ENCODE measurements around the gene CDKN2B-AS1.

CDKN2B-AS1 gene

DNA sequence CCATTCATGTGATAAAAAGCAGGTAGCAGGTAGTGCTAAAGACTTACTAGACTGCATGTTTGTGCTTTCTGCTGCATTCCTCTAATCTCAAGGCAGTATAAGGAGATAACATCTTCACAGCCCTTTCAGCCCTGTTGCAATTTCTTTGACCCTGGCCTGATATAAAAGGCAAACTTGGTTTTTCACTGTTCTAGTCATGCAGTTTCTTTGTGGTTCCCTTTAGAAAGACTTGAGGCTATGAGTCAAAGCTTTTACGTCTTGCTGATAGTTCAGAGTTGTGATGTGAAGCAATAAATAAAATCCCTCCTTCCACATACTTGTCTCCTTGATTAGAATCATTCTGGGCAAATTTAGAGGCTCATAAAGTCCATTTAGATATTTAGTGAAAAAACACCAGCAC is 103.1 kb downstream of the CDKN2B-AS1 start:
- DNase-seq, result peak; percentile 8 to 61 (median 42)

DNA sequence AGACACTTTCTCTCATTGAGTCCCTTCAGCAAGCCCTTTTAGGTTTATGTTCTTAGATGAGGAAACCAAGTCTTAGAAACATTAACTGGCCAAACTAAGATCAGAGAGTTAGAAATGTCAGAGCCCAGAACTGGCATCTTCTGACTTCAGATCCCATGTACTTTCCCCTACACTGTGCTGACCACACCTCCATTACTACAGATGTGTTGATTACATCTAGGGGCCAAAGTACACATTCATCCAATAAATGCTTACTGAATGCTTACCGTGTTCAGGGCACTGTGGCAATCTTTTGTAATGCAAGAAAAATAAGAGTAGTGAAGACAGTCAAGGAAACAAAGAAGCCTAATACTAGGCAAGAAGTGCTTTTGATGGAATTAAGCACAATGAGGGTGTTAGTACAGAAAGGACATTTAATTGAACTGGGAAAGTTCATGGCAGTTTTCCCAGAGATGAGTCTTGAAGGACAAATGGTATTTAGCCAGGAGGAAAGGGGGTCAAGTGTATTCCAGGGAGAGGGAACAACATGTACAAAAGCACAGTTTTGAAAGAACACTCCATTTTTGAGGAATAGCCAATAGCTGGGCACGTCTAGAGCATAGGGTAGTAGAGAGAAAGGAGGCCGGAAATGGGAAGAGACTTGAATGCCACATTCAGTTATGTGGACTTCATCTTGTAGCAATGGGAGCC is 104.2 kb downstream of the CDKN2B-AS1 start:
- DNase-seq, result no peak

DNA sequence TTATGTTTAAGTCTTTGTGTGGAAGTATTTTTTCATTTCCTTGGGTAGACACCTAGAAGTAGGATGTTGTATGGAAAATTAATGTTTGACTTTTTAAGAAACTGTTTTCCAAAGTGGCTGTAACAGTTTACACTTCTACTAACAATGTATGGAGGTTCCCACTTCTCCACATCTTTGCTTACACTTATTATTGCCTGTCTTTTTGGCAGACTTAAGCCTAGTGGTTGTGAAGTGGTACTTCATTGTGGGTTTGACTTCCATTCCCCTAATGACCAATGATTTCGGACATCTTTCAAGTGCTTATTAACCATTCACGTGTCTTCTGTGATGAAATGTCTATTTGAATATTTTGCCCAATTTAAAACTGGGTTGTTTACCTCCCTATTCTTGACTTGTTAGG is 106.0 kb downstream of the CDKN2B-AS1 start:
- DNase-seq, result peak in 1 of 4 experiments; percentile 17

DNA sequence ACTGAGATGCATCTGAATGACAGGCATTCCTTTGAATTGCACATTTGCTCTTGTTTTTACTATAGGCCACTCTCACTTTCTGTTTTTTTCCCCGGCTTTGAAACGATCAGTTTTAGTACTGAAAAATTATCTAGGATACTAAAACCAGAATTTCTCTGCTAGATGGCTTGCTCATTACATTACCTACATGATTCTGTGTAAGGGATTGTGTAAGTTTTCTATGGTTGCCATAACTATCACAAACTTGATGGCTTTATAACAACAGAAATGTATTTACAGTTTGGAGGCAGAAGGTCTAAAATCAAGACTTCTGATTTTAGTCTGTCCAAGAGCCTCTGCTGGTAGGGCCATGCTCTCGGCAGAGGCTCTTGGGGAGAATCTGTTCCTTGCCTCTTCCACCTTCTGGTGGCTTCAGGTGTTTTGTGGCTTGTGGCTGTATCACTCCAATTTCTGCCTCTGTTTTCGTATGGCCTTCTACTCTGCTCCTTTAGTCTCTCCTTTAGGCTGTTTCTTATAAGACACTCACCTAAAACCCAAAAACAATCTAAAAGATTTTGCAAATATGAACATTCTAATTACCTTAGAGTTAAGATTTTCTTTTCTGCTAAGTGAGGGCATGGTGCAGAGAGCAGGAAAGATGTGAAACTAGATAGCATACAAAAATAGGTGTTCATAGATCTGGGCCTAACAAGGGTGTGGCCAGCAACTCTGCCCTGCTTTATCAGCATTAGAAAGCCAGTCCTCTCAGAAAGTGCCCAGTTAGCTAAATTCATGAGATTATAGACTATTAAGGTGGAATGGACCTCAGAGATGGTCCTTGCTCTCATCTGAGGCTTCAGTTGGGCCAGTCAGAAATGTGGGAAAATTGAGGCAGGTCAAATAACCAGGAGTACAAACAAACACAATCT is 107.8 kb downstream of the CDKN2B-AS1 start:
- no peak for DNase-seq

DNA sequence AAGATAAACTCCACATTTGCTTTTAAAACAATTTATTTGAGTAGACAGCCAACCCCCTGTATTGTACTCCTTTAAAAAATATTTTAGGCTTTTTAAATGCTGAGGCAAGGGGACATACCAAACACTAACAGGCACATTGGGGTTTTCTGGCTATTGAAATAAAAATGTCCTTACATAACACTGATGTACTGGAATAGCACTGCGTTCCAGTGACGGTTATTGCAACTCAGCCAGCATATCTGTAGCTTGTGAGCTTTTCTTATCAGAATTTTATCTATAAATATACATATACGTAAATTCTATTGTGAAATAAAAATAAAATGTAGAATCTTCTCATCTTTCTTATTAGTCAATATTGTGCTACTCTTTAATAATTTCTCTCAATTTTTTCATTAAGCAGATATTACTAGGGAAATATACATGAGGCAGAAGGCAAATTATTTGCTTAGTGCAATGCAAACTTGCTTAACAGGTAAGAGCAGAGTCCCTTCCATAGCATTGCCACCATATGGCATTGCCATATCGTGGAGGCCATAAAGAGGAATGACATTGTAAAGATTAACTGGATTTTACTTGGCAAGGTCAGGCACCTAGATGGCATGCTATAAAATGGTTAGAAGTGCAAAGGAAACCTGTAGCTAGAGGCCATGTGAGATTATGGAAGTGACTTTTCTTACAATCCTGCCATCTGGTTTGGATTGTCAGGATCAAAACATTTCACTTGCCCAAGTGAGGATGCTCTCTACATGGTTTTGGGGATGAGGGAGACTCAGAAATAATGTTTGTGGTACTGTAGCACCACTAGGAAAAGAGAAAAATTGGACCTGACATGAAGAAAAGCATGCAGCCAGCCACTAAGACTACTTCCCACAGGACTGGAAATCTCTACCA is 109.3 kb downstream of the CDKN2B-AS1 start:
- no peak for DNase-seq

DNA sequence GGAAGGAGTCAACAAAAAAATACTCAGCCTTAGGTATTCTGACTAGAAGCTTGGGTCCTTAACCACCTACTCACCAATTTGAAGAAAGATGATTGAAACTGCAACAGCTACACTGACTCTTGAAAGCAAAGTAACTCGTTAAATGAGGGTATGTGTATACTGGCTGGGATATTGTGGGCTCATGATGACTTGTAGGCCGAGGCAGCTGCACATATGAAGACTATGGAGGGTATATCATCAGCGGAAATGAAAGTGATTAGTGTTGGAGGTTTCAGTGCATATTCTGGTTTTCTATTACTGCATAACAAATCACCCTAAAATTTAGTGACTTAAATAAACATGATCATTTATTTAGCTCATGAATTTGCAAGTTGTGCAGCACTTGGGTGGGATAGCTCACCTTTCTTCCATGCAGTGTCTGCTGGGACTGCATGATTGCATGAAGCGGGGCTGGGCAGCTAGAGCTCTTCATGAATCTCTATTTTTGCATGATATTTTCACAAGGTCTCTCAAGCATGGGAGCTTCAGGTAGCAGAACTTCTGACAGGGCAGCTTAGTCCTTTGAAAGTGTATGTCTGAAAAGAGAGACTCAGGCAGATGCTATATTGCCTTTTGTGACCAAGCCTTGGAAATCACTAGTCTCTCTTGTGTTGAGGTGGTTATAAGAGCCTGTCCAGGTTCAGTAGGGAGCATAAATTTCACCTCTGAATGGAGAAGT is 110.6 kb downstream of the CDKN2B-AS1 start:
- no peak for DNase-seq

DNA sequence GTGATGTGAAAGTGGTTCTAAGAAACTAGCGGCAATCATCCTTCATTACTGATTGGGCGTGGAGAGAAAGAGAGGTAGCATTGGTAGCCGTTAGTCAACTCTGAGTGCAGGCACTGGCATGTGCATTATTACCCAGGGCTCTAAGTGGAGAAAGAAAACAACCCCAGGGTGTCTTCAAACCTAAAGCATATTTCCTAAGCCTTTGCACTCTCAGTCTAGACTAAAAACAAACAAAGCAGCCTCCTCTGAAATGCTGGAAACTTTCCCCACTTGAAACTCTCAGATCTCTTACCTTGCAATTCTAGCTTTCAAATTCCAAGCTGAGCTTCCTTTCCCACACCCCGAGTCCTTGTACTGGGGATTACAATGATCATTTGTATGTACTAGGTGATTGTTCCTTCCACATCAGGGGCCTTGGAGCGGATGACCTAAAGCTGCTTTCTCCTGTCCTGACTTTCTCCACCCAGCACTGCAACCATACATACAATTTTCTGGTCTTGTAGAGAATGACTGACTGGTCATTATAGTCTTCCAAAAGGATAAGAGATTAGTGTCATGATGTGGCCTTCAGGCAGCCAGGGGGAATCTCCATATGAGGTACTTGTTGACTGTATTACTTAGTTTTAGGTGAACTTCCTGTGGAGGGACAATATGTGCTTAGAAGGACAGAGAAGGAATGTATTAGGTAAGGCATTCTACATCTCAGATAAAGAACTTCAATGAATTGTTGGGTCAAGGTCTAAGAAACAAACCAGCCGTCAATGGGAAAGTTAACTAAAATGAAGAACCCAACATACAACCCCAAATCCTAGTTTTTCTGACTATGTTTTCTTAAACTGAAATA is 112.8 kb downstream of the CDKN2B-AS1 start:
- no peak for DNase-seq

DNA sequence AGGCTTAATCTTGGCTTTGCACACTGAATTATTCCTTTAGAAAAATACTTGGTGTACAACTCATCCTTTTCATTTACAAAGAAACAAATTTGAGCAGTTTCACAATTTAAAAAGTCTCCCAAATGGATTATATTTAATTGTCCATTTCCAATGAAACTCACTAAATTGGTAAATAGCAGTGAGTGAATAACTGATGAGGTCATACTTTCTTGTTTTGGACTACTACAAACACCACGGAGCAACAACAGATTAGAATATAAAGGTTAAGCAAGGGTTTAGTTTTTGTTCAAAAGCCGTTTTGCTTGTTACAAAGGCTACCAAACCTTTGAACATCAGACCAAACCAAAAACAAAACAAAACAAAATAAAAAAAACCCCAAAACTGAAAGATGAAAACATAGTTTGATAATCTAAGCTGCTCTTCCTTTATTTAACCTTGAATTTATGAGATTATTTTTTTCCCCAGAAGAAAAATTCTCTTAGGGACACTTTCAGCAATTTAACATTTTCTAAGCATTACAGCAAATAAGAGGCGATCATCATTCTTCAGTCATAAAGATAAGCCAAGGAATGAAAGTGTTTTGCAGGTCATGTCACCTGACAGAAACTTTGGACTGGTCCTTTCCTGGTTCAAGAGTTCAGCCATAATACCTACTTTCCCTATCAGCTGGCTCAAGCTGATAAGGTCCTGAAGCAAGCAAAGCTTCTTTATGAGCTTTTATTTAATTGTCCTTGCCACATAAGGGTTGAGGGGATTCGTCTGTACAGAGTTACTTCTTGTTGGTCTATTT is 114.2 kb downstream of the CDKN2B-AS1 start:
- DNase-seq, result no peak

DNA sequence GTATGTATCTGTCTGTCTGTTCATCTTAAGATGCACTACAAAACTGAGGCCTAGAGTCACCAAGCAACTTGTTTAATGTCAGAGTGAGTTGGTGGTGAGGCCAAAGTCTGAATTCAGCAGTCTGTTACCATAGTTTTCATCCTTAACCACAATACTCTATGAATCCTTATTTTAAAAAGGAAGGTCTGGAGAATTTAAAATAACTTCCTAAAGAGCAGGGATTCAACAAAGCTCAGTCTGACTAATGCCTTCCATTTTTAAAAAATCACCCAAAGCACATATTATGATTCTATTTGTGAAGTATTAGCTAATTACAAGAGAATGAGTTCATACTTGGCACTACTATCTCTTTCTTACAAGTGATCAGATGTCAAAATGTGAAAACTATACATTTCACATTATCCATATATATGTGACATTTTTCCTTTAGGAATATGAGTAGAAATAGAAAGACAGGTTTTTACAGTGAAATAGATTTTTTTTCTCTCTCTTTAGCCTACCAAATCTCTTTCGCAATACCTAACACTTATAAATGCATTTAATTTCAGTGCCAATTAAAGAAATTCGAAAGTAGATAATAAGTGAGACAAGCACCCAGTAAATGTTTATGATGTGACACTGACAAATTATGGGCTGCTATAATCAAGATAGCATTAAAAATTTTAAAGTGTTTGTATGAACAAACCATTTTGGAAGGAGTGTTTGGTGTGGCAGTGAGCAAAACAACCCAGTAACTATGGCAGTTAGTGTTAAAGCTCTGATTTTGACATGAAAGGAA is 116.8 kb downstream of the CDKN2B-AS1 start:
- DNase-seq, result no peak

DNA sequence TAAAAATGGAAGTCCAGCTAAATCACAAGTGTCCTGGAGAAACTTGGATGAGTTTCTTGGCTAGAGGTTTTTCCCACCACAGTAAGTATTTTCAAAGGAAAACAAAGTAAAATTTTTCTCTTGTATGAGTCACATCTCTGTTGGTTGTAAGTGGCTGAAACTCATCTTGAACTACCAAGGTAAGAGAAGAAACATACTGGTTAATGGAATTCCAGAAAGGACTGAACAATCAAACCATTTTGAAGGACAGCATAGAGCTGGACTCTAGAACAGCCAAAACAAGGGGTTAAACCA is 117.3 kb downstream of the CDKN2B-AS1 start:
- no peak for DNase-seq

DNA sequence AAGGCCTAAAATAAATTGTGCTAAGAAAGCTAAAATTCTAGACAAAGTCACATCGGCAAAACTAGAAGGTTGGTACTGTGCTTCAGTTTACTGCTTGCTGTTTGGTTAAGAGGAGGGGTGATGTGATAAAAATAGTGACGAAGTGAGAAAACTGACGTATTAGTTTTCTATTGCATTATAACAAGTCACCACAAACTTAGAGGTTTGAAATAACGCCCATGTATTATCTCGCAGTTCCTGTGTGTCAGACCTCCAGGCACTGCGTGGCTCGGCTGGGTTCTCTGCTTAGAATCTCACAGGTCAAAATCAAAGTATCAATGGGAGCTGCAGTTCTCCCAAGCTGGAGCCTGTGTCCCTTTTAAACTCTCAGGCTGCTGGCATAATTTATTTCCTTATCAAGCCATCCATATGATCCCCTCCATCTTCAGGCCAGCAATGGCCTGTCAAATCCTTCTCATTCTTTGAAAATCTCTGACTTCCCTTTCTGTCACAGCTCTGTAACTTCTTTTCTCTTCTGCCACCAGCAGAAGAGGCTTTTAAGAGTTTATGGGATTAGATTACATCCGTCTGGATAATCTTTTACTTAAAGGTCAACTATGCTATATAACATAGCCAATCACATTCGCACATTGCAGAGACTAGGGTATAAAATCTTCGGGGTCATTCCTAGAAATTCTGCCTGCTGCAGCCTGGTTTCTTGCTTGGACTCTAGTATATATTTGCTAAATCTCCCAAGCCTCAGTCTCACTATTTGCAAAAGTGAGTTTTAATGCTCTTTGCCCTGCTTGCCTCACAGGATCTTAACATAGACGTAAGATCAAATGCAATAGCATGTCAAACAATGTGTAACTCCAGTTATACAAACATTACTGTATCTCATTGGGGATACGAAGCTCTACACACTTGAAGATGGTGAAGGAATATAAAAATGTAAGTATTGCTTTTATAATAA is 118.6 kb downstream of the CDKN2B-AS1 start:
- DNase-seq, result no peak

DNA sequence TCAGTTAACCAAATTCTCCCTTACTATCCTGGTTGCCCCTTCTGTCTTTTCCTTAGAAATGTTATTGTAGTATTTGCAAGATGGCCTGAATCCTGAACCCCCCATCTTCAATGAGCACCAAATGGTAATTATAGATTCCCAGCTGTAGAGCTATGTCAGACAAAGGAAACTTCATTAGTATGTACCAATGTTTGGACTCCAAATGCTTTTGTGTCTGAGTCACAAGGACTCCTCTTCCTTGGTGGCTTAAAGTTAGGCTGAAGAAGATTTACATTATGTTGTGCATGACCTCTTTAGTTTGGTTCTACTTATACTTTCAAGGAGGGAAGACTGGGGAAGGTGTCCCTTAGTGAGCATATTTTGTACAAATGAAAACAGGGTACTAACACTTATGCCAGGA is 120.4 kb downstream of the CDKN2B-AS1 start:
- no peak for DNase-seq

DNA sequence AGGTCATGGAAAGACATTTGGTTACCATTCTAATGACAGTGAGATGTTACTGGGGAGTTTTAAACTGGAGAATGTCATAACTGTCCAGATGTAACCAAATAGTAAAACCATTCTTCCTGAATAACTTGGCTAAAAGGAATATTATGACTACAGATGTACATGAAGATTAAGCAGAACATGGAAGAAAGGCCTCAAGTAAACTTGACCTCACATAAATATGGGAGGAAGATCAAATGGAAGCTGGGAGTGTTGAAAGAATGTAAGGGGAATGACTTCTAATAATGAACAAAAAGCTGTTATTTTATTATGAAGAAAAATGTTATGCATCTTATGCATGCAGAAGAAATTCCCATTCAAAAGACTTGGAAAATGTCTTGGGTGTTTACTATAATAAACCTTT is 122.2 kb downstream of the CDKN2B-AS1 start:
- no peak for DNase-seq

DNA sequence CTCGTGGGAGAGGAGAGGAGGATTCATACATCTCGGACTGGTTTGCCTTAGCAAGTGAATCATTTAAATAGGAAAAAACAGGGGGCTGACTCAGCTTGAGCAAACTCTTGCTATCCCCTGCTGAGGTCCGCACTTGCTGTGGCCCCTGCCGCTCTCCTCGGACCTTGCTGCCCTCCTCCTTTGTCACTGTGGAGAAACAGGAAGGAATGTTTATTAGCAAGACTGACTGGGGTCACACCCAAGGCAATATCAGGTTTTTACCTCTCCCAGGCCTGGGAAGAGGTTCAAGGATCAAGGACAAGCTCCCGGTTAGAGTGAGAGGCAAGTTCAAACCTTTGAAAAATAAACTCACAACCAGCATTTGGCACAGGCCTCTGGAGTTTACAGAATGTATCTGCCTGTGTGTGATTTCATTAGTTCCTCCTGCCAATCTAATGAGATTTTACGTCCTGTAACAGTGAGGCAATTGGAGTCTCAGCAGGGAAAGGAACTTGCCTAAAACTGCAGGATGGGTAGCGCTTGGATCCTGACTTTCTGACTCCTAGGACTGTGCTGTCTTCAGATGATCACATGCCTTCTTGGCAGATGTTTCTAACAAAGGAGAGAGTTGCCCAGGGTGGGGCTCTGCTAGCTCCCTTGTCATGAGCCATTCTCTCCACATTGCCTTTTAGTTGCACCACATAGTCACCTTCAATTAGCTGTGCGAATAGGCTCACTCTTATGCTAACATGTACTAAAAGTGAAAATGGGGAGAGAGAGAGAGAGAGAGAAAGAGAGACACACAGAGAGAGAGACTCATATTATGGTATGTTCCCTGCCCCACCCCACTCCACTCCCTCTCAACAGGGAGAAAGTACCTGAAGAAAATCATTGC is 123.2 kb downstream of the CDKN2B-AS1 start:
- DNase-seq, result peak; percentile 11 to 48 (median 37)

DNA sequence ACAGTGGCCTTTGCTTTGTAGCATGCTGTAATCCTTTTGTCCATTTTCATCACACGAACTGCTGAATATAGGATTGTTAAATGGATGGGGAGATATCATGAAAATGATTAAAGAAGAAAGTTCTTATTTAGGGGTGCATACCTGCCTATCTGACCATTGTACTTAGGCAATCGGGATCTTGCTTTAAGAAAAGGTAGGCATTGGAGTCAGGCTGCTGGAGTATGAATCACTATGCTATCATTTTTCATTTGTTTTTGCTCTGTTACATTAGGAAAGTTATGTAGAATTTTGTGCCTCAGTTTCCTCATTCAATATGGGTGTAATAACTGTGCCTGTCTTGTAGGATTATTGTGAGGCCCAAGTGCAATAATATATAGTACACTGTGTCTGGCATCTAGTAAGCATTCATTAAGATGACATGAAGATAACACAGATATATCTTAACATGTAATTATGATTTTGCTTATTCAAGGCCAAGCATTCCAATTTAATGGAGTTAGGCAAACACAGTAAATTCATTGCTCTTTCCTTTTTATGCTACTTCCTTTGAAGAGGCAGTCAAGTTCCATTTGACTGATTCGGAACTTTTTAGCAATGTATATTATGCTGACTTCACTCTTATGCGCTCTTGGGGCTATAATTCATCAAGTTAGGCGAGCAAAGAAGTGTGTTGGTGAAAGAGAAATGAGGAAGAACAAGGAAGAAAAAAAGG is 124.4 kb downstream of the CDKN2B-AS1 start:
- DNase-seq, result peak in 2 of 4 experiments; percentile 23 to 35

DNA sequence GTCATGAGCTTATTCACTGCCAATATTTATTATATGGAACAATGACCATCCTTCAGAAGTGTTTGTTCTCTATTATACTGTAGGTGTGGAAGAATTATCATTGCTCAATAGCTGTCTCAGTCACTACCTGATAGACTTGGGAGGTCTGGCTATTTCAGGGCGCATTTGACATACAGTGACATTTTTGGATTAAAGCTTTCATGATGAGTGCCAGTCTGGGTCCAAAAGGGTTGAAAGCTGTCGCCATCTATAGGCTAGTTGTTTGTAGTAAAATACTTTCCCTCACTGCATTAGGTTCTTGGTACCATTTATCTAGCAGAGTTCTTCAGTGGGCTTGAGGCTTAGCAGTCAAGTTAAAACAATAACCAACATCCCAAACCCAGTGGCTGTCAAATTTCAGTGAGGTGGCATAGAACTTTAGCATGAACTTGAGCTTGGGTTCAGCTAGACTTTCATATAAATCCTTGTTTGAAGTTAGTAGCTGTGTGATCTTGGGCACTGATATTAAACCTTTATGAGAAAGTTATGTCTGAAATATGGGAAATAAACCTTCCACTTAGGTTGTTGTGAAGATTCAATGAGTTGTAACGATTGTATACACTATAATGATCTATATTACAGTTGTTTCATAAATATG is 125.0 kb downstream of the CDKN2B-AS1 start:
- peak in 3 of 4 experiments; percentile 14 to 35 (median 21) for DNase-seq
